SK-N-SH (cell line): ENCODE data around the gene CNNM3. TPM values are rescaled to one million over a fixed set of nuclear protein-coding genes. Genes with fewer than 3 reads are reported as not detected.
A peak's percentile ranks its signal among the peaks of the same experiment; 100 is the strongest.

Experiments
- CTCF ChIA-PET: fragments of 300-600, 350-600 bp; formaldehyde crosslinking; extraction: SDS; loops from one replicate; lab custom pipeline; 2021; lab: Yijun Ruan, JAX
- POLR2A ChIA-PET: fragments of 350-600 bp; sonication (Branson Sonifier 250); formaldehyde crosslinking; extraction: SDS; loops from one replicate; lab custom pipeline; 2020; ENCODE audit warnings: antibody characterized with exemption, inconsistent platforms; lab: Yijun Ruan, JAX
- DNase-seq: peaks from one replicate; pipeline ENCODE4 v3.0.0; 2012
- H2AFZ ChIP-seq: fragments of 200-600 bp; sonication (generic); 2 replicates; pipeline ENCODE4 v1.8.1; 2016; ENCODE audit warnings: antibody characterized with exemption, mild to moderate bottlenecking, low read depth
- H3F3A ChIP-seq: fragments of 200-600 bp; sonication (generic); replicated peaks from 2 replicates; pipeline ENCODE3; 2016; ENCODE audit warnings: antibody characterized with exemption, mild to moderate bottlenecking; ENCODE audit not compliant: insufficient read depth
- H3K27ac ChIP-seq, 2 experiments: fragments of 200-500 bp in 1 of 2; fragments of 200-600 bp in 1 of 2; sonication (Bioruptor generic) in 1 of 2; sonication (generic), shearing (Covaris generic) in 1 of 2; 2 replicates each; pipeline versions ENCODE4 v1.5.1 to v1.6.1; 2014 to 2016; ENCODE audit warnings: low read depth in 2 of 2, inconsistent platforms in 1 of 2, low read length in 1 of 2, mild to moderate bottlenecking in 1 of 2, mixed read lengths in 1 of 2
- H3K27me3 ChIP-seq: fragments of 200-600 bp; sonication (generic), shearing (Covaris generic); 2 replicates; pipeline ENCODE4 v1.6.1; 2016; ENCODE audit warnings: mixed run types; ENCODE audit not compliant: insufficient read depth
- H3K36me3 ChIP-seq, 2 experiments: fragments of 200-500 bp in 1 of 2; fragments of 200-600 bp in 1 of 2; sonication (Bioruptor generic) in 1 of 2; sonication (generic) in 1 of 2; replicated peaks in 1 of 2; 2 replicates each; pipeline versions ENCODE3 to v1.5.1; 2014 to 2016; ENCODE audit warnings: low read length in 1 of 2, mild to moderate bottlenecking in 1 of 2; ENCODE audit not compliant: insufficient read depth in 2 of 2, control insufficient read depth in 1 of 2
- H3K4me1 ChIP-seq, 2 experiments: fragments of 200-500 bp in 1 of 2; fragments of 200-600 bp in 1 of 2; sonication (Bioruptor generic) in 1 of 2; sonication (generic), shearing (Covaris generic) in 1 of 2; 2 replicates each; pipeline versions ENCODE4 v1.5.1 to v1.6.1; 2014 to 2016; ENCODE audit warnings: low read depth in 1 of 2, low read length in 1 of 2, mixed run types in 1 of 2; ENCODE audit not compliant: insufficient read depth in 2 of 2, control insufficient read depth in 1 of 2
- H3K4me2 ChIP-seq: fragments of 200-600 bp; sonication (generic), shearing (Covaris generic); 2 replicates; pipeline ENCODE4 v1.6.1; 2017; ENCODE audit warnings: mixed run types
- H3K4me3 ChIP-seq, 2 experiments: fragments of 200-500 bp in 1 of 2; fragments of 200-600 bp in 1 of 2; sonication (Bioruptor generic) in 1 of 2; sonication (generic), shearing (Covaris generic) in 1 of 2; 2 replicates each; pipeline versions ENCODE4 v1.5.1 to v1.8.1; 2014 to 2016; ENCODE audit warnings: low read depth in 2 of 2, inconsistent platforms in 1 of 2, low read length in 1 of 2, mild to moderate bottlenecking in 1 of 2, mixed read lengths in 1 of 2, moderate library complexity in 1 of 2
- H3K79me2 ChIP-seq: fragments of 200-600 bp; sonication (generic); 2 replicates; pipeline ENCODE4 v1.8.1; 2017; ENCODE audit warnings: mild to moderate bottlenecking; ENCODE audit not compliant: insufficient read depth
- H3K9ac ChIP-seq: fragments of 200-600 bp; sonication (generic); 2 replicates; pipeline ENCODE4 v1.6.1; 2017; ENCODE audit warnings: mixed run types
- H3K9me2 ChIP-seq: fragments of 200-600 bp; sonication (generic); 2 replicates; pipeline ENCODE4 v1.6.1; 2017; ENCODE audit warnings: mixed run types
- H3K9me3 ChIP-seq: fragments of 200-600 bp; sonication (generic); 2 replicates; pipeline ENCODE4 v1.6.1; 2017; ENCODE audit warnings: mixed run types, mild to moderate bottlenecking, moderate library complexity
- H4K20me1 ChIP-seq: fragments of 200-600 bp; sonication (generic); 2 replicates; pipeline ENCODE4 v1.6.1; 2017; ENCODE audit warnings: mild to moderate bottlenecking, mixed run types; ENCODE audit not compliant: insufficient read depth
- EZH2phosphoT487 ChIP-seq: fragments of 200-600 bp; sonication (generic); IDR thresholded peaks from 2 replicates; pipeline ENCODE4 v1.6.1; 2017; ENCODE audit warnings: low read depth, mixed run types, mild to moderate bottlenecking, antibody characterized with exemption, moderate library complexity, borderline replicate concordance
- FOSL2 ChIP-seq: IDR thresholded peaks from 2 replicates; pipeline ENCODE4 v1.4.0; 2012; ENCODE audit warnings: low read depth, mild to moderate bottlenecking, moderate library complexity, borderline replicate concordance
- IRF3 ChIP-seq: fragments of 150-350 bp; IDR thresholded peaks from 2 replicates; pipeline ENCODE4 v1.6.1; 2016; ENCODE audit warnings: mild to moderate bottlenecking, low read depth, low read length
- JUND ChIP-seq: IDR thresholded peaks from 2 replicates; pipeline ENCODE4 v1.4.0; 2012
- MAX ChIP-seq: IDR thresholded peaks from 2 replicates; pipeline ENCODE4 v1.4.0; 2012; ENCODE audit warnings: low read depth
- MEF2A ChIP-seq: IDR thresholded peaks from 2 replicates; pipeline ENCODE4 v1.4.0; 2012; ENCODE audit warnings: low read depth, borderline replicate concordance
- NFIC ChIP-seq: IDR thresholded peaks from 2 replicates; pipeline ENCODE4 v1.4.0; 2012; ENCODE audit warnings: borderline replicate concordance
- NRF1 ChIP-seq: IDR thresholded peaks from 2 replicates; pipeline ENCODE4 v1.6.1; 2012; ENCODE audit warnings: low read depth, mild to moderate bottlenecking, low read length
- POLR2AphosphoS5 ChIP-seq: IDR thresholded peaks from 2 replicates; pipeline ENCODE4 v1.6.1; 2012; ENCODE audit warnings: low read depth, low read length
- RCOR1 ChIP-seq: fragments of 150-350 bp; IDR thresholded peaks from 2 replicates; pipeline ENCODE4 v1.6.1; 2017; ENCODE audit warnings: antibody characterized with exemption, low read length
- RFX5 ChIP-seq: IDR thresholded peaks from 2 replicates; pipeline ENCODE4 v1.6.1; 2012; ENCODE audit warnings: mild to moderate bottlenecking, improper control_type of control experiment, low read length
- RXRA ChIP-seq: IDR thresholded peaks from 2 replicates; pipeline ENCODE4 v1.4.0; 2012; ENCODE audit warnings: low read depth, mild to moderate bottlenecking, borderline replicate concordance
- TCF12 ChIP-seq: IDR thresholded peaks from 2 replicates; pipeline ENCODE4 v1.4.0; 2012
- USF2 ChIP-seq: fragments of 150-350 bp; IDR thresholded peaks from 2 replicates; pipeline ENCODE4 v1.6.1; 2017; ENCODE audit warnings: antibody characterized with exemption, low read length, low read depth, borderline replicate concordance
- WGBS: methylation state at CpG from one replicate; pipeline ENCODE4 v1.1.6; 2017; ENCODE audit warnings: low lambda C conversion rate; 5-methylcytosine and 5-hydroxymethylcytosine counted together
- polyA plus RNA-seq, 3 experiments: library from polyadenylated mRNA; depleted of rRNA; stranded (reverse); fragments of >200 nt; gene quantifications; 2 replicates each; pipeline ENCODE4 v1.2.3, GENCODE V29; 2012

The CNNM3 gene
- polyA plus RNA-seq, 1 of the 3 experiments (the other 2 are of a cell fraction) = 14.7 TPM

- TF ChIP-seq EZH2phosphoT487 (no peak), FOSL2 (no peak), MEF2A (no peak), RXRA (no peak), RCOR1 (peak; percentile 31; the same call in 1 of the 2 replicates), IRF3 (peak; percentile 92), TCF12 (no peak; the same call in 1 of the 2 replicates), NRF1 (peak; percentile 46), USF2 (no peak), MAX (no peak), JUND (no peak)
These were observed 41.8 kb downstream of the CNNM3 start, which contains the start of gene ANKRD39 (continued) for GRCh38 chr2:96857667-96858372.

GRCh38 chr2:96859099-96859649 is 43.1 kb downstream of the CNNM3 start:
- POLR2A ChIA-PET = no interaction called here
- WGBS = 94% methylated on average over 11 of the region's 11 CpGs

More at GRCh38 chr2:96859099-96859649, 43.1 kb downstream of the CNNM3 start:
- H3K27ac ChIP-seq = no peak overlapping the region; a peak in 1 of 4 replicates
- no peaks in the 10 kb centered on the region for H3K27me3 ChIP-seq
- H3K9ac ChIP-seq = no peak overlapping the region
- H3F3A ChIP-seq = peaks cover 17% of the 10 kb centered on the region
- no peaks in the 10 kb centered on the region for H3K9me3 ChIP-seq
- H3K79me2 ChIP-seq = peaks cover 32% of the 10 kb centered on the region
- no peaks in the 10 kb centered on the region for H4K20me1 ChIP-seq
- peaks cover 0 to 18% of the 10 kb centered on the region in 2 experiments; a peak in 1 of 4 replicates for H3K4me1 ChIP-seq
- H3K4me3 ChIP-seq = no peak overlapping the region
- TF ChIP-seq NFIC = 0 out of 2 replicates have a peak, but pooled peaks have one; percentile 17
- TF ChIP-seq RFX5 = no peak
- peak; percentile 20; the same call in 1 of the 2 replicates for TF ChIP-seq POLR2AphosphoS5
- H3K4me2 ChIP-seq = peak overlapping the region; percentile 93; the same call in 1 of the 2 replicates
- no peaks in the 10 kb centered on the region for H3K9me2 ChIP-seq
- CTCF ChIA-PET = interaction anchor here (0.7 to 8.1 kb wide), 12 partner anchors 9 to 117 kb away, joined by 3 to 332 read pairs (median 8); partner anchors contain the start of gene SEMA4C
- peaks cover 0 to 34% of the 10 kb centered on the region in 2 experiments for H3K36me3 ChIP-seq
- no peak for DNase-seq
- H2AFZ ChIP-seq = no peak overlapping the region
